MCF 10A (cell line): ENCODE measurements around the gene FARP1. TPM values are rescaled to one million over a fixed set of nuclear protein-coding genes. Genes with fewer than 3 reads are reported as not detected.

Source experiments
- BruUV-seq: library from RNA; stranded (reverse); fragments of 400-500 nt; replicated peaks from 2 replicates; lab custom pipeline; 2021; lab: Mats Ljungman, UMichigan
- CTCF ChIA-PET: fragments of 300-600 bp; sonication (Branson Sonifier 250); formaldehyde crosslinking; extraction: SDS; loops from one replicate; lab custom pipeline; 2021; ENCODE audit warnings: antibody characterized with exemption, inconsistent platforms; lab: Yijun Ruan, JAX
- POLR2A ChIA-PET: fragments of 300-600, 350-650 bp; sonication (Branson Sonifier 250); formaldehyde crosslinking; extraction: SDS; loops from one replicate; lab custom pipeline; 2020; ENCODE audit warnings: antibody characterized with exemption, inconsistent platforms; lab: Yijun Ruan, JAX
- DNase-seq: peaks from one replicate; pipeline ENCODE4 v3.0.0-alpha.2; 2018; ENCODE audit not compliant: unreplicated experiment
- H3K27ac Mint-ChIP-seq: one replicate; pipeline ENCODE4 v1.8.0; 2022; ENCODE audit warnings: mild to moderate bottlenecking, low read depth, mixed read lengths; ENCODE audit not compliant: unreplicated experiment
- H3K27me3 Mint-ChIP-seq: one replicate; pipeline ENCODE4 v1.8.0; 2022; ENCODE audit warnings: mixed read lengths; ENCODE audit not compliant: insufficient read depth, unreplicated experiment
- H3K36me3 Mint-ChIP-seq: one replicate; pipeline ENCODE4 v1.8.0; 2022; ENCODE audit warnings: mild to moderate bottlenecking, moderate library complexity, mixed read lengths; ENCODE audit not compliant: insufficient read depth, unreplicated experiment
- H3K4me1 Mint-ChIP-seq: one replicate; pipeline ENCODE4 v1.8.0; 2022; ENCODE audit warnings: mixed read lengths; ENCODE audit not compliant: insufficient read depth, unreplicated experiment
- H3K4me3 Mint-ChIP-seq: one replicate; pipeline ENCODE4 v1.8.0; 2022; ENCODE audit warnings: mild to moderate bottlenecking, moderate library complexity, mixed read lengths; ENCODE audit not compliant: unreplicated experiment
- H3K9me3 Mint-ChIP-seq: one replicate; pipeline ENCODE4 v1.8.0; 2022; ENCODE audit warnings: mixed read lengths; ENCODE audit not compliant: unreplicated experiment
- intact Hi-C: fragments of 100-400 bp; cut with micrococcal nuclease; formaldehyde crosslinking; loops from 2 replicates; pipeline ENCODE4 v1.14.1; 2022
- total RNA-seq: library from RNA; stranded (reverse); gene quantifications from 2 replicates; pipeline ENCODE4 v1.2.3, GENCODE V29; 2022
- TF ChIP-seq, protein P1 (sequence below): fragments of 200-600 bp; IDR thresholded peaks from one replicate; pipeline ENCODE4 v1.8.0; 2022; ENCODE audit warnings: antibody characterized with exemption, mild to moderate bottlenecking; ENCODE audit not compliant: unreplicated experiment

FARP1 gene
- total RNA-seq, 1 experiment from 2014 or later = 30.1 TPM

DNA sequence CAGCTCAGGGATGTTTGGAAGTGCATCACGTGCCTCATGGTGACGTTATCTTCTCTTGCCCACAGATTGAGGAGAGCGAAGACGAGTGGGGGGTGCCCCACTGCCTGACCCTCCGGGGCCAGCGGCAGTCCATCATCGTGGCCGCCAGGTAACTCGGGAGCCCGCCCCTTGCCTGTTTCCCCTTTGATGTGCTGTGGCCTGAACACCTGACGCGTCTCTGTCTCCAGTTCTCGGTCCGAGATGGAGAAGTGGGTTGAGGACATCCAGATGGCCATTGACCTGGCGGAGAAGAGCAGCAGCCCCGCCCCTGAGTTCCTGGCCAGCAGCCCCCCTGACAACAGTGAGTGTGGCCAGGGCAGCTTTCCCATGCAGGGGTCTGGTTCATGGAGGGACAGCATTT, 297.0 kb downstream of the FARP1 start:
- DNase-seq = no peak
- ChIA-PET POLR2A (no interaction called here), CTCF (no interaction called here)
- H3K36me3 Mint-ChIP-seq = peaks cover 4% of the 10 kb centered on the region
- TF ChIP-seq, protein P1, sequence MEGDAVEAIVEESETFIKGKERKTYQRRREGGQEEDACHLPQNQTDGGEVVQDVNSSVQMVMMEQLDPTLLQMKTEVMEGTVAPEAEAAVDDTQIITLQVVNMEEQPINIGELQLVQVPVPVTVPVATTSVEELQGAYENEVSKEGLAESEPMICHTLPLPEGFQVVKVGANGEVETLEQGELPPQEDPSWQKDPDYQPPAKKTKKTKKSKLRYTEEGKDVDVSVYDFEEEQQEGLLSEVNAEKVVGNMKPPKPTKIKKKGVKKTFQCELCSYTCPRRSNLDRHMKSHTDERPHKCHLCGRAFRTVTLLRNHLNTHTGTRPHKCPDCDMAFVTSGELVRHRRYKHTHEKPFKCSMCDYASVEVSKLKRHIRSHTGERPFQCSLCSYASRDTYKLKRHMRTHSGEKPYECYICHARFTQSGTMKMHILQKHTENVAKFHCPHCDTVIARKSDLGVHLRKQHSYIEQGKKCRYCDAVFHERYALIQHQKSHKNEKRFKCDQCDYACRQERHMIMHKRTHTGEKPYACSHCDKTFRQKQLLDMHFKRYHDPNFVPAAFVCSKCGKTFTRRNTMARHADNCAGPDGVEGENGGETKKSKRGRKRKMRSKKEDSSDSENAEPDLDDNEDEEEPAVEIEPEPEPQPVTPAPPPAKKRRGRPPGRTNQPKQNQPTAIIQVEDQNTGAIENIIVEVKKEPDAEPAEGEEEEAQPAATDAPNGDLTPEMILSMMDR = no peak
- BruUV-seq = no TSS peak
- no peak overlapping the region for H3K27ac Mint-ChIP-seq
- H3K9me3 Mint-ChIP-seq = no peaks in the 10 kb centered on the region
- H3K27me3 Mint-ChIP-seq = no peaks in the 10 kb centered on the region
- no peak overlapping the region for H3K4me3 Mint-ChIP-seq
- intact Hi-C loops = loop anchor here (5.0 to 10.0 kb wide), 2 partner anchors 298 to 405 kb away; partner anchors contain the start of gene FARP1
- H3K4me1 Mint-ChIP-seq = peaks cover 13% of the 10 kb centered on the region

DNA sequence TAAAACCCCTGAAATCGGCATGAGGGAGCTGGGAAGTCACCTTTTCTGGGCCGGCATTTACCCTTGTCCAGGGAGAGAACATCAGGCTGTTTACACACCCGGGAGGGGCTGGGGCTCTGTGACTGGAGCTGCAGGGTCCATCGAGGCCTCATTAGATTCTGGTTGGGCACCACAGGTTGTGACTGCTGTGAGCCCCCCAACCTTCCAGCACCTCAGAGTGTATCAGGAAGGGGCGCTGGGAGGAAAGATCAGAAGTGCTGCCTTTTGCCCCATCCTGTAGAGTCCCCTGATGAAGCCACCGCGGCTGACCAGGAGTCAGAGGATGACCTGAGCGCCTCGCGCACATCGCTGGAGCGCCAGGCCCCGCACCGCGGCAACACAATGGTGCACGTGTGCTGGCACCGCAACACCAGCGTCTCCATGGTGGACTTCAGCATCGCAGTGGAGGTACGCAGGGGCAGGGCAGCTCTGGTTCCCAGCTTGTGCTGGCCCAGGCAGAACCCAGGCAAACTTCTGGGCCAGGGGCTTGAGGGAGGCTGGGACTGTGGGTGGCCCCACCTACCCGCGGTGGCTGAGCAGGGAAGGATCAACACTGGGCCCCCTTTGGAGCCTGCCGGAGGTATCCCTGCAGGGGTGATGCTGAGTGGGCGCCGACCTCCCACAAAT, 297.6 kb downstream of the FARP1 start:
- BruUV-seq = no TSS peak
- Mint-ChIP-seq H3K27me3 (no peaks in the 10 kb centered on the region), H3K4me1 (peaks cover 16% of the 10 kb centered on the region), H3K36me3 (peaks cover 6% of the 10 kb centered on the region), H3K9me3 (no peaks in the 10 kb centered on the region), H3K4me3 (no peak overlapping the region), H3K27ac (no peak overlapping the region)
- no peak for DNase-seq
- intact Hi-C loops = loop anchor here (5.0 to 10.0 kb wide), 2 partner anchors 298 to 404 kb away; partner anchors contain the start of gene FARP1
- TF ChIP-seq, protein P1 = no peak
- CTCF ChIA-PET = interaction anchor here (0.6 kb wide), 2 partner anchors 181 to 231 kb away, joined by 3 read pairs; no protein-coding TSS in a partner anchor
- POLR2A ChIA-PET = no interaction called here

- no peak overlapping the region for H3K27ac Mint-ChIP-seq
- CTCF ChIA-PET = interaction anchor here (0.6 to 0.9 kb wide), 4 partner anchors 213 to 320 kb away, joined by 3 to 4 read pairs (median 3); no protein-coding TSS in a partner anchor
Observed at GRCh38 chr13:98441056-98441676, 298.3 kb downstream of the FARP1 start.

More at GRCh38 chr13:98441056-98441676, 298.3 kb downstream of the FARP1 start:
- Mint-ChIP-seq H3K4me3 (no peak overlapping the region), H3K4me1 (peaks cover 19% of the 10 kb centered on the region), H3K36me3 (peaks cover 12% of the 10 kb centered on the region), H3K9me3 (no peaks in the 10 kb centered on the region), H3K27me3 (no peaks in the 10 kb centered on the region)
- POLR2A ChIA-PET = no interaction called here
- DNase-seq = no peak
- intact Hi-C loops = loop anchor here (5.0 to 10.0 kb wide), 2 partner anchors 299 to 404 kb away; partner anchors contain the start of gene FARP1
- TF ChIP-seq, protein P1 = no peak
- BruUV-seq = no TSS peak
